Measurements from ENCODE around the gene DCAF4.

DCAF4 gene

DNA sequence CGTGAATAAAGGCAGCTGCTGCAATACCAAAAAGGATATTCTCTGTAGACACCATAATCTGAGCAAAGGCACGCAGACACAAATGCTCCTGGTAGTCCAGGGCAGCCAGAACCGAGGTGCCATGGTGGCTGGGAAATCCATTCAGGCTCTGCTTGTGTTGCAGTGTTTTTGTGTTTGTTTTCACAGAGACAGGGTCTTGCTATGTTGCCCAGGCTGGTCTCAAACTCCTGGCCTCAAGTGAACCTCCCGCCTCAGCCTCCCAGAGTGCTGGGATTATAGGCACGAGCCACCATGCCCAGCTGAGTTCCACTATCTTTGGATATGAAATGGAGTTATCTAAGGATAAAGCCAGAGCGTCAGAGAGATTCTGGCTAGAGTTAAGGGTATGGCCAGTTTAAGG lies 39.8 kb downstream of the DCAF4 start:
- H3K4me3 ChIP-seq (replicated peaks; ENCODE audit: insufficient read depth, low read length): no peak overlapping the region
- no peak overlapping the region for H3K27ac ChIP-seq (replicated peaks)
- TF ChIP-seq, protein P1, sequence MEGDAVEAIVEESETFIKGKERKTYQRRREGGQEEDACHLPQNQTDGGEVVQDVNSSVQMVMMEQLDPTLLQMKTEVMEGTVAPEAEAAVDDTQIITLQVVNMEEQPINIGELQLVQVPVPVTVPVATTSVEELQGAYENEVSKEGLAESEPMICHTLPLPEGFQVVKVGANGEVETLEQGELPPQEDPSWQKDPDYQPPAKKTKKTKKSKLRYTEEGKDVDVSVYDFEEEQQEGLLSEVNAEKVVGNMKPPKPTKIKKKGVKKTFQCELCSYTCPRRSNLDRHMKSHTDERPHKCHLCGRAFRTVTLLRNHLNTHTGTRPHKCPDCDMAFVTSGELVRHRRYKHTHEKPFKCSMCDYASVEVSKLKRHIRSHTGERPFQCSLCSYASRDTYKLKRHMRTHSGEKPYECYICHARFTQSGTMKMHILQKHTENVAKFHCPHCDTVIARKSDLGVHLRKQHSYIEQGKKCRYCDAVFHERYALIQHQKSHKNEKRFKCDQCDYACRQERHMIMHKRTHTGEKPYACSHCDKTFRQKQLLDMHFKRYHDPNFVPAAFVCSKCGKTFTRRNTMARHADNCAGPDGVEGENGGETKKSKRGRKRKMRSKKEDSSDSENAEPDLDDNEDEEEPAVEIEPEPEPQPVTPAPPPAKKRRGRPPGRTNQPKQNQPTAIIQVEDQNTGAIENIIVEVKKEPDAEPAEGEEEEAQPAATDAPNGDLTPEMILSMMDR (IDR thresholded peaks at IDR 0.05; ENCODE audit: insufficient read depth, low read length): no peak
- TF ChIP-seq SPI1 (IDR thresholded peaks at IDR 0.05; ENCODE audit: borderline replicate concordance, low read depth) (no peak), POLR2AphosphoS5 (IDR thresholded peaks at IDR 0.05; ENCODE audit: low read depth) (no peak), GABPA (IDR thresholded peaks at IDR 0.05; ENCODE audit: low read depth) (no peak)
- TF ChIP-seq, protein P2, sequence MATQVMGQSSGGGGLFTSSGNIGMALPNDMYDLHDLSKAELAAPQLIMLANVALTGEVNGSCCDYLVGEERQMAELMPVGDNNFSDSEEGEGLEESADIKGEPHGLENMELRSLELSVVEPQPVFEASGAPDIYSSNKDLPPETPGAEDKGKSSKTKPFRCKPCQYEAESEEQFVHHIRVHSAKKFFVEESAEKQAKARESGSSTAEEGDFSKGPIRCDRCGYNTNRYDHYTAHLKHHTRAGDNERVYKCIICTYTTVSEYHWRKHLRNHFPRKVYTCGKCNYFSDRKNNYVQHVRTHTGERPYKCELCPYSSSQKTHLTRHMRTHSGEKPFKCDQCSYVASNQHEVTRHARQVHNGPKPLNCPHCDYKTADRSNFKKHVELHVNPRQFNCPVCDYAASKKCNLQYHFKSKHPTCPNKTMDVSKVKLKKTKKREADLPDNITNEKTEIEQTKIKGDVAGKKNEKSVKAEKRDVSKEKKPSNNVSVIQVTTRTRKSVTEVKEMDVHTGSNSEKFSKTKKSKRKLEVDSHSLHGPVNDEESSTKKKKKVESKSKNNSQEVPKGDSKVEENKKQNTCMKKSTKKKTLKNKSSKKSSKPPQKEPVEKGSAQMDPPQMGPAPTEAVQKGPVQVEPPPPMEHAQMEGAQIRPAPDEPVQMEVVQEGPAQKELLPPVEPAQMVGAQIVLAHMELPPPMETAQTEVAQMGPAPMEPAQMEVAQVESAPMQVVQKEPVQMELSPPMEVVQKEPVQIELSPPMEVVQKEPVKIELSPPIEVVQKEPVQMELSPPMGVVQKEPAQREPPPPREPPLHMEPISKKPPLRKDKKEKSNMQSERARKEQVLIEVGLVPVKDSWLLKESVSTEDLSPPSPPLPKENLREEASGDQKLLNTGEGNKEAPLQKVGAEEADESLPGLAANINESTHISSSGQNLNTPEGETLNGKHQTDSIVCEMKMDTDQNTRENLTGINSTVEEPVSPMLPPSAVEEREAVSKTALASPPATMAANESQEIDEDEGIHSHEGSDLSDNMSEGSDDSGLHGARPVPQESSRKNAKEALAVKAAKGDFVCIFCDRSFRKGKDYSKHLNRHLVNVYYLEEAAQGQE (IDR thresholded peaks at IDR 0.05; ENCODE audit: insufficient replicate concordance, low read depth): no peak
- no peak for DNase-seq (ENCODE audit: low read depth in 1 of 2, low spot score in 1 of 2)
- no peaks in the 10 kb centered on the region for H3K27me3 ChIP-seq (ENCODE audit: insufficient read depth, poor library complexity, severe bottlenecking)

DNA sequence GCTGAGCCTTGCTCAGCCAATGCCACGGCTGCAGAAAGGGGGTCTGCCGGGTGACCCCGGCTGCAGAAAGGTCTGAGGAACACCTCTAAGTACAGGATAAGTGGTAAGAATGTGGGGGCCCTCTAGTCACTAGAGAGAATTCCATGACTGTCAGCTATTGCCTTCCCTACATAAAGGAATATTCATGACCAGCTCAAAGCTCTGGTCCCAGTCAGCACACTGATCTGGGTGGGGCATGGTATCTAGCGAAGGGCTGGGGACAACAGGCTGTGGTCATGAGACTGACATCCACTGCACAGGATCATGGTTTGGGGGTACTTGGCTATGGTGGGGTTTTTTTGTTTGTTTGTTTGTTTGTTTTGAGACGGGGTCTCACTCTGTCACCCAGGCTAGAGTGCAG lies 42.1 kb downstream of the DCAF4 start:
- no peak for TF ChIP-seq SPI1 (IDR thresholded peaks at IDR 0.05; ENCODE audit: borderline replicate concordance, low read depth)
- H3K27ac ChIP-seq (replicated peaks): no peak overlapping the region
- no peak overlapping the region for H3K4me3 ChIP-seq (replicated peaks; ENCODE audit: insufficient read depth, low read length)
- no peak for DNase-seq (ENCODE audit: low read depth in 1 of 2, low spot score in 1 of 2)
- no peaks in the 10 kb centered on the region for H3K27me3 ChIP-seq (ENCODE audit: insufficient read depth, poor library complexity, severe bottlenecking)

DNA sequence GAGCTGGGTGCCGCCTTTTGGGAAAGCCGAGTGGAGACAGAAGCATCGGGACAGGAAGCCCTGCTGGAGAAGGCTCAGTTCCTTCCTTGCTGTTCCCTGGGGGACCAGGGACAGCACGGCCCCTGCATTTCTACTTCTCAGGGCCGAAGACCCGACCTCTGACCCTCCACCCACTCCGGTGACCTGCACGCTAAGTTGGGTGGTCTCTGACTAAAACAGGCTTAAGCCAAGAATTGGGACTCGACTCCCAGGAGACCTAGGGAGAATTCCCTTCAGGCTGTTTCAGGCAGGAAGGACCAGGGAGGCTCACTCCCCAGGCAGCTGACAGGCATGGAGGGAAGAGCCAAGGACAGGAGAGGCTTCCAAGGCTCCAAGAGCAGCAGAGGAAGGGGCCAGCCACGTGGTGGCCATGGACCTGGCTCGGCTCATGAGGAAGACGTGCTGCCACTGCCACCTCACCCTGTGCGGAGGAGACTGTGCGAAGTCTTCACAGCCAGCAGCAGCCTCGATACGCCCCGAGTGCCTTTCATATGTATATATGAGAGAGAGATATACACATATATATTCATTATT lies 43.9 kb downstream of the DCAF4 start:
- TF ChIP-seq GABPA (IDR thresholded peaks at IDR 0.05; ENCODE audit: low read depth): no peak
- TF ChIP-seq, protein P2 (IDR thresholded peaks at IDR 0.05; ENCODE audit: insufficient replicate concordance, low read depth): no peak
- Histone ChIP-seq H3K27me3 (ENCODE audit: insufficient read depth, poor library complexity, severe bottlenecking) (no peaks in the 10 kb centered on the region), H3K27ac (replicated peaks) (no peak overlapping the region), H3K4me3 (replicated peaks; ENCODE audit: insufficient read depth, low read length) (no peak overlapping the region)
- DNase-seq (ENCODE audit: low read depth in 1 of 2, low spot score in 1 of 2): no peak

DNA sequence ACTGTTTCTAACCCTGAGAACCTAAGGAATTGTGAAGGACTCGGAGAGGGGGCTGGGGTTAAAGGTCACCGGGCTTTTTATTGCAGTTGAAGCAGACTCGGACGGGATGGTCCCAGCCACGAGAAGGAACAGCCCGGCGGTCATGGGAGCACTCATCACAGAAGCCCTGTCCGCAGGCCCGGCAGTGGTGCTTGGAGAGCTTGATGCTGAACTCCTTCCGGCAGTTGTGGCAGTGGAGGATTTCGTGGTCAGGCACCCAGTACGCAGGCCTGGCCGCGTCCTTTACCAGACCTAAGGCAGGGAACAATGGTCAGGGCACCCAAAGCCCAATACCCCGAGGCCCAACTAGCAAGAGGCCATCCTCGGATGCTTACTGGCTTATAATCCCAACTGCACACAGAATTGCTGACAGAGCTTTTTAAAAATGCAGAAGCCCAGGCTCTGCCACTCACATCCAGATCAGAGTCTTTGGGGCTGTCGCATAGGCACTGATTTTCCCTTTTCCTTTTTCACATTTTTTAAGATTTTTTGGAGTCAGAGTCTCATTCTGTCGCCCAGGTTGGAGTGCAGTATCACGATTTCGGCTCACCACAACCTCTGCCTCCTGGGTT lies 44.7 kb downstream of the DCAF4 start:
- no peak for DNase-seq (ENCODE audit: low read depth in 1 of 2, low spot score in 1 of 2)

More for the DNA sequence above, 44.7 kb downstream of the DCAF4 start:
- Histone ChIP-seq H3K27me3 (ENCODE audit: insufficient read depth, poor library complexity, severe bottlenecking) (no peaks in the 10 kb centered on the region), H3K4me3 (replicated peaks; ENCODE audit: insufficient read depth, low read length) (no peak overlapping the region), H3K27ac (replicated peaks) (no peak overlapping the region)
- TF ChIP-seq GABPA (IDR thresholded peaks at IDR 0.05; ENCODE audit: low read depth): no peak
- TF ChIP-seq, protein P1 (IDR thresholded peaks at IDR 0.05; ENCODE audit: insufficient read depth, low read length): no peak
- no peak for TF ChIP-seq POLR2AphosphoS5 (IDR thresholded peaks at IDR 0.05; ENCODE audit: low read depth)
- TF ChIP-seq, protein P2 (IDR thresholded peaks at IDR 0.05; ENCODE audit: insufficient replicate concordance, low read depth): no peak
- TF ChIP-seq SPI1 (IDR thresholded peaks at IDR 0.05; ENCODE audit: borderline replicate concordance, low read depth): no peak

All from HL-60 (cell line).